Body of pancreas (tissue), 4 donors: ENCODE measurements around the gene PPFIBP2. TPM values are rescaled to one million over a fixed set of nuclear protein-coding genes. Genes with fewer than 3 reads are reported as not detected.

ENCODE experiments used
- ATAC-seq: fragments of 150-250 bp; one replicate; pipeline ENCODE4 v1.9.1; 2016
- DNase-seq, 4 donors: peaks; one replicate each; pipeline ENCODE4 v3.0.0-alpha.2; 2019
- H3K27ac ChIP-seq, 4 donors: fragments of 200-600 bp; sonication (generic); 1 replicate in 3 of 4; 2 replicates in 1 of 4; pipeline versions ENCODE4 v1.5.1 to v1.6.1; 2016 to 2019; ENCODE audit warnings: mild to moderate bottlenecking in 1 of 4, mixed read lengths in 1 of 4, moderate library complexity in 1 of 4
- H3K27me3 ChIP-seq, 2 donors: fragments of 200-600 bp; sonication (generic); one replicate each; pipeline ENCODE4 v1.6.0; 2016; ENCODE audit warnings: mild to moderate bottlenecking in 1 of 2
- H3K36me3 ChIP-seq, 2 donors: fragments of 200-600 bp; sonication (generic); replicated peaks in 1 of 2; 2 replicates each; pipeline ENCODE4 v1.5.1; 2016; ENCODE audit warnings: low read depth in 2 of 2; ENCODE audit not compliant: insufficient read depth in 1 of 2
- H3K4me1 ChIP-seq: fragments of 200-600 bp; sonication (generic); one replicate; pipeline ENCODE4 v1.6.0; 2016
- H3K4me3 ChIP-seq, 2 donors: fragments of 200-600 bp; sonication (generic); 1 replicate in 1 of 2; 2 replicates in 1 of 2; pipeline ENCODE4 v1.5.1; 2016 to 2019
- H3K9me3 ChIP-seq, 3 donors: fragments of 200-600 bp; sonication (generic); 1 replicate in 2 of 3; 2 replicates in 1 of 3; pipeline ENCODE4 v1.5.1; 2016
- POLR2A ChIP-seq, 3 donors: fragments of 450-650 bp; IDR thresholded peaks; one replicate each; pipeline ENCODE4 v1.6.1; 2016; ENCODE audit warnings: antibody characterized with exemption in 3 of 3, mild to moderate bottlenecking in 2 of 3
- WGBS, 2 donors: methylation state at CpG; one replicate each; pipeline ENCODE4 v1.1.5; 2017; 5-methylcytosine and 5-hydroxymethylcytosine counted together
- intact Hi-C: fragments of 100-400 bp; cut with DNase I; formaldehyde crosslinking; loops from one replicate; pipeline ENCODE4 v1.15.1; 2023
- total RNA-seq, 2 donors: library from RNA; depleted of rRNA; stranded (reverse); fragments of >200 nt; gene quantifications; one replicate each; pipeline ENCODE4 v1.1.0, GENCODE V29; 2016
- TF ChIP-seq, protein P1 (sequence below), 7 experiments: fragments of 450-650 bp in 4 of 7; fragments of 200-600 bp in 3 of 7; sonication (generic) in 3 of 7; IDR thresholded peaks; one replicate each; pipeline ENCODE4 v1.5.1; 2016 to 2019; ENCODE audit warnings: antibody characterized with exemption in 7 of 7

The PPFIBP2 gene
- total RNA-seq, 2 donors from 2014 or later = 34.9 to 35.3 TPM

DNA sequence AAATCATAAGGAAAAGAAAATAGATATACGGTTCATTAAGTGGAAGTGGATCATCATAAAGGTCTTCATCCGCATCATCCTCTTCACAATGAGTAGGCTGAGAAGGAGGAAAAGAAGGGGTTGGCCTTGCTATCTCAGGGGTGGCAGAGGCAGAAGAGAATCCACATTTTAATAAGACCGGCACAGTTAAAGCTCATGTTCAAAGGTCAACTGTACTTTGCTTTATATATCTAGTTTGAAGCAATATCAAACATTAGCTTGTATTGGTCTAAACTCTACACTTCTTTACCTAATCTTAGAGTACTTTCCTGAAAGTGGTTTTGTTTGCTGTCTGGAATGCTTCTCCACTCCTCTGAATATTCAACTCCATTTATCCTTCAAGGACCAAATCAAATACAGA, 5.7 kb upstream of the PPFIBP2 start:
- no peak overlapping the region for H3K4me3 ChIP-seq
- H3K27me3 ChIP-seq = no peaks in the 10 kb centered on the region
- DNase-seq = no peak
- ATAC-seq = no peak
- TF ChIP-seq, protein P1, sequence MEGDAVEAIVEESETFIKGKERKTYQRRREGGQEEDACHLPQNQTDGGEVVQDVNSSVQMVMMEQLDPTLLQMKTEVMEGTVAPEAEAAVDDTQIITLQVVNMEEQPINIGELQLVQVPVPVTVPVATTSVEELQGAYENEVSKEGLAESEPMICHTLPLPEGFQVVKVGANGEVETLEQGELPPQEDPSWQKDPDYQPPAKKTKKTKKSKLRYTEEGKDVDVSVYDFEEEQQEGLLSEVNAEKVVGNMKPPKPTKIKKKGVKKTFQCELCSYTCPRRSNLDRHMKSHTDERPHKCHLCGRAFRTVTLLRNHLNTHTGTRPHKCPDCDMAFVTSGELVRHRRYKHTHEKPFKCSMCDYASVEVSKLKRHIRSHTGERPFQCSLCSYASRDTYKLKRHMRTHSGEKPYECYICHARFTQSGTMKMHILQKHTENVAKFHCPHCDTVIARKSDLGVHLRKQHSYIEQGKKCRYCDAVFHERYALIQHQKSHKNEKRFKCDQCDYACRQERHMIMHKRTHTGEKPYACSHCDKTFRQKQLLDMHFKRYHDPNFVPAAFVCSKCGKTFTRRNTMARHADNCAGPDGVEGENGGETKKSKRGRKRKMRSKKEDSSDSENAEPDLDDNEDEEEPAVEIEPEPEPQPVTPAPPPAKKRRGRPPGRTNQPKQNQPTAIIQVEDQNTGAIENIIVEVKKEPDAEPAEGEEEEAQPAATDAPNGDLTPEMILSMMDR (IDR thresholded peaks at IDR 0.05) = no peak
- TF ChIP-seq POLR2A (IDR thresholded peaks at IDR 0.05) = no peak
- peaks cover 34% of the 10 kb centered on the region for H3K4me1 ChIP-seq
- H3K9me3 ChIP-seq = no peaks in the 10 kb centered on the region
- 47 to 70% methylated on average over 3 of the region's 3 CpGs for WGBS, 2 donors
- intact Hi-C loops = no loop called here
- H3K36me3 ChIP-seq = no peaks in the 10 kb centered on the region
- no peak overlapping the region for H3K27ac ChIP-seq

DNA sequence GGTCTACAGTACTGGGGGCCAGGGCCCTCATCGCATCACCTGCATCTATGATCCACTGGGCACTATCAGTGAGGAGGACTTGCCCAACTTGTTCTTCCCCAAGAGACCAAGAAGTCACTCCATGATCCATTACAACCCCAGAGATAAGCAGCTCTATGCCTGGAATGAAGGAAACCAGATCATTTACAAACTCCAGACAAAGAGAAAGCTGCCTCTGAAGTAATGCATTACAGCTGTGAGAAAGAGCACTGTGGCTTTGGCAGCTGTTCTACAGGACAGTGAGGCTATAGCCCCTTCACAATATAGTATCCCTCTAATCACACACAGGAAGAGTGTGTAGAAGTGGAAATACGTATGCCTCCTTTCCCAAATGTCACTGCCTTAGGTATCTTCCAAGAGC, 3.8 kb upstream of the PPFIBP2 start:
- intact Hi-C loops = no loop called here
- Histone ChIP-seq H3K4me3 (no peak overlapping the region), H3K36me3 (no peaks in the 10 kb centered on the region), H3K9me3 (no peaks in the 10 kb centered on the region), H3K27ac (no peak overlapping the region), H3K4me1 (peaks cover 43% of the 10 kb centered on the region), H3K27me3 (no peaks in the 10 kb centered on the region)
- WGBS, 2 donors = 93% methylated on average over 2 of the region's 2 CpGs
- DNase-seq = no peak
- ATAC-seq = no peak
- TF ChIP-seq, protein P1 (IDR thresholded peaks at IDR 0.05) = no peak
- TF ChIP-seq POLR2A (IDR thresholded peaks at IDR 0.05) = no peak

DNA sequence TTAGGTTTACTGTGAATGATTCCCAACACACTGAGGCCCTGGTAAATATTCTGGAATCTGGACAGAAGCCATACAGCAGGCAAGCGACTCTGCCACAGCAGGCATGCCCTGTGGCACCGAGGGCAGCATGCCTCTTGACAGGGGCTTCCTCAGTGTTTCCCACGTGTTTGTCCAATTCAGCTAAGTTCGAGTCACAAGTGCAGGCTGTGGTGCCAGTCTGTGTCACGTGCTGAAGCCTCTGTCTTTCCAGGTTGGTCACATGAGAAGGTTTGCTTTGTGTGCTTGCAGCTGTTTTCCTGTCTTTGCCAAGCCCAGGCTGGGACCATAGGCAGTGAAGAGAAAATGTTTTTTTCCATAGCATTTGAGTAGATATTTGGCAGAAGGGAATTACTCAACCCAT, 2.4 kb upstream of the PPFIBP2 start:
- TF ChIP-seq POLR2A (IDR thresholded peaks at IDR 0.05) = no peak
- TF ChIP-seq, protein P1 (IDR thresholded peaks at IDR 0.05) = no peak
- no peaks in the 10 kb centered on the region for H3K27me3 ChIP-seq
- intact Hi-C loops = no loop called here
- H3K9me3 ChIP-seq = no peaks in the 10 kb centered on the region
- H3K4me1 ChIP-seq = peaks cover 44% of the 10 kb centered on the region
- H3K27ac ChIP-seq = peak overlapping the region; percentile 73 to 91 (median 88)
- peak; percentile 54 for ATAC-seq
- WGBS, 2 donors = 7 to 8% methylated on average over 2 to 5 of the region's 5 CpGs
- no peaks in the 10 kb centered on the region for H3K36me3 ChIP-seq
- peak; percentile 69 to 89 (median 87) for DNase-seq
- H3K4me3 ChIP-seq = no peak overlapping the region

DNA sequence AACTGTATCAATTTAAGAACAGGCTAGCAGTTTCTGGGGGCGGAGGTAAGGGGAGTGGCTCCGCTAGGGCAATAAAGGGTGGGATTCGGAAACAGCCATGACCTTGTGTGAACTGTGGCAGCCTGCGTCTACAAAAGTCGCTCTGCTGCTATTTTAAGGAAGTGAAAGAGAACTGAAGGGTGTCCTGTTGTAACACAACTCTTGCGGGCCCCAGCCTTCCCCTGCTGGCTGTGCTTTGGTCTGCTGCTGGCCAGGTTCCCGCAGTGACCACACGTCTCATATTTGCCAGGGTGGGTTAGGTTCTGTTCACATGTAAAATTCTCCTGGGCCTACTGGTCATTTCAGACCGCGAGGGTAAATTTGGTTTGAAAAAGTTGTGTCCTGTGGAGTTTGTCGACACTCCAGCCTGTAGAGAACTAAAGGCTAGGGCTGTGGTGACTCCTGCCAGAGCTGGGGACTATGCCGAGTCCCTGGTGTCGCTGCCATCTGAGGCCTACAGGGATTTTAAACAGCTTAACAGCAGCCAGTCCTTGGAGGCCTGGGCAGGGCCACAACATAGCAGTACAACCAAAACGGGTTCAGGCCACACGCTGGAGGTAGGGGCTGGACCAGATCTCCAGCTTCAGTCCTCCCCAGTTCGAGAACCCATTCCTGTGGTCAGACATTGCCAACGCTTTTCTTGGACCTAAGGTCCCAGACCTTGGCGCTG, 1.1 kb upstream of the PPFIBP2 start:
- TF ChIP-seq, protein P1 (IDR thresholded peaks at IDR 0.05) = peak in 2 of 7 experiments; percentile 21 to 31
- TF ChIP-seq POLR2A (IDR thresholded peaks at IDR 0.05) = peak in 1 of 3 donors; percentile 26
- 9 to 15% methylated on average over 17 to 18 of the region's 18 CpGs for WGBS, 2 donors

More for the DNA sequence above, 1.1 kb upstream of the PPFIBP2 start:
- ATAC-seq (peak; percentile 22), DNase-seq (peak; percentile 62 to 86 (median 75))
- intact Hi-C loops = no loop called here
- no peaks in the 10 kb centered on the region for H3K27me3 ChIP-seq
- peaks cover 44% of the 10 kb centered on the region for H3K4me1 ChIP-seq
- H3K9me3 ChIP-seq = no peaks in the 10 kb centered on the region
- H3K36me3 ChIP-seq = no peaks in the 10 kb centered on the region
- peak overlapping the region in 1 of 2 donors; percentile 71 for H3K4me3 ChIP-seq
- H3K27ac ChIP-seq = peak overlapping the region; percentile 73 to 91 (median 88)
